H9 (cell line): ENCODE results near the gene EIF5A. TPM values are rescaled to one million over a fixed set of nuclear protein-coding genes. Genes with fewer than 3 reads are reported as not detected.
A peak's percentile ranks its signal among the peaks of the same experiment; 100 is the strongest.

Experiments
- DNase-seq: peaks from one replicate; pipeline ENCODE4 v3.0.0-alpha.2; 2017
- H2AFZ ChIP-seq: one replicate; pipeline ENCODE4 v1.6.1; 2013; ENCODE audit warnings: mild to moderate bottlenecking, low read length, control low read depth, moderate library complexity
- H2AK5ac ChIP-seq: 2 replicates; pipeline ENCODE4 v1.6.1; 2013; ENCODE audit warnings: low read length, control low read depth, mixed read lengths; ENCODE audit not compliant: insufficient read length
- H2BK120ac ChIP-seq: one replicate; pipeline ENCODE4 v1.6.1; 2013; ENCODE audit warnings: low read depth, mild to moderate bottlenecking, low read length, control low read depth, inconsistent platforms; ENCODE audit not compliant: poor library complexity, severe bottlenecking
- H2BK12ac ChIP-seq: 2 replicates; pipeline ENCODE4 v1.6.1; 2013; ENCODE audit warnings: low read length, control low read depth, mixed read lengths, low read depth; ENCODE audit not compliant: insufficient read length
- H2BK15ac ChIP-seq: 2 replicates; pipeline ENCODE4 v1.6.1; 2013; ENCODE audit warnings: low read depth, low read length, control low read depth
- H2BK20ac ChIP-seq: one replicate; pipeline ENCODE4 v1.6.1; 2013; ENCODE audit warnings: low read depth, mild to moderate bottlenecking, low read length, control low read depth, inconsistent platforms; ENCODE audit not compliant: poor library complexity, severe bottlenecking
- H2BK5ac ChIP-seq: 2 replicates; pipeline ENCODE4 v1.6.1; 2013; ENCODE audit warnings: low read length, control low read depth, mixed read lengths; ENCODE audit not compliant: insufficient read length
- H3K14ac ChIP-seq: 2 replicates; pipeline ENCODE4 v1.6.1; 2013; ENCODE audit warnings: low read length, control low read depth; ENCODE audit not compliant: insufficient read depth
- H3K18ac ChIP-seq: 2 replicates; pipeline ENCODE4 v1.6.1; 2013; ENCODE audit warnings: low read depth, mild to moderate bottlenecking, mixed read lengths, low read length, control low read depth; ENCODE audit not compliant: insufficient read length
- H3K23ac ChIP-seq: 2 replicates; pipeline ENCODE4 v1.6.1; 2013; ENCODE audit warnings: low read length, control low read depth, mixed read lengths, low read depth; ENCODE audit not compliant: insufficient read length
- H3K23me2 ChIP-seq: 2 replicates; pipeline ENCODE4 v1.6.1; 2013; ENCODE audit warnings: low read depth, mild to moderate bottlenecking, mixed read lengths, low read length, control low read depth; ENCODE audit not compliant: insufficient read length, poor library complexity, severe bottlenecking
- H3K27ac ChIP-seq: 2 replicates; pipeline ENCODE4 v1.5.1; 2013; ENCODE audit warnings: low read length, control low read depth, mixed read lengths, low read depth; ENCODE audit not compliant: insufficient read length
- H3K27me3 ChIP-seq: 2 replicates; pipeline ENCODE4 v1.6.1; 2013; ENCODE audit warnings: low read length, control low read depth, inconsistent platforms; ENCODE audit not compliant: insufficient read depth
- H3K4ac ChIP-seq: 2 replicates; pipeline ENCODE4 v1.6.1; 2013; ENCODE audit warnings: low read depth, mild to moderate bottlenecking, control low read depth, inconsistent platforms, low read length, moderate library complexity
- H3K4me1 ChIP-seq: 2 replicates; pipeline ENCODE4 v1.6.1; 2013; ENCODE audit warnings: low read length, control low read depth, inconsistent platforms; ENCODE audit not compliant: insufficient read depth
- H3K4me2 ChIP-seq: 2 replicates; pipeline ENCODE4 v1.6.1; 2013; ENCODE audit warnings: low read length, control low read depth, mixed read lengths; ENCODE audit not compliant: insufficient read length, insufficient read depth
- H3K56ac ChIP-seq: 2 replicates; pipeline ENCODE4 v1.6.1; 2013; ENCODE audit warnings: low read depth, mild to moderate bottlenecking, mixed read lengths, low read length, control low read depth; ENCODE audit not compliant: insufficient read length
- H3K79me1 ChIP-seq: 2 replicates; pipeline ENCODE4 v1.6.1; 2013; ENCODE audit warnings: low read depth, mild to moderate bottlenecking, moderate library complexity, low read length, control low read depth, inconsistent platforms; ENCODE audit not compliant: insufficient read depth, poor library complexity, severe bottlenecking
- H3K79me2 ChIP-seq: 2 replicates; pipeline ENCODE4 v1.6.1; 2013; ENCODE audit warnings: low read length, control low read depth, inconsistent platforms; ENCODE audit not compliant: insufficient read depth
- H3K9ac ChIP-seq: 2 replicates; pipeline ENCODE4 v1.6.1; 2013; ENCODE audit warnings: low read length, control low read depth, mixed read lengths; ENCODE audit not compliant: insufficient read length; ENCODE audit errors: extremely low read depth
- H3K9me3 ChIP-seq: one replicate; pipeline ENCODE4 v1.6.1; 2013; ENCODE audit warnings: low read depth, low read length, inconsistent platforms; ENCODE audit not compliant: control insufficient read depth
- H3T11ph ChIP-seq: one replicate; pipeline ENCODE4 v1.6.1; 2013; ENCODE audit warnings: mild to moderate bottlenecking, low read length, control low read depth, inconsistent platforms
- H4K20me1 ChIP-seq: one replicate; pipeline ENCODE4 v1.6.1; 2013; ENCODE audit not compliant: control insufficient read depth, insufficient read length, insufficient read depth
- H4K5ac ChIP-seq: 2 replicates; pipeline ENCODE4 v1.6.1; 2013; ENCODE audit warnings: low read depth, mild to moderate bottlenecking, mixed read lengths, low read length, control low read depth; ENCODE audit not compliant: insufficient read length
- H4K8ac ChIP-seq: replicated peaks from 2 replicates; pipeline ENCODE4 v1.6.1; 2013; ENCODE audit warnings: low read length, control low read depth, mixed read lengths, low read depth; ENCODE audit not compliant: insufficient read length
- H4K91ac ChIP-seq: 2 replicates; pipeline ENCODE4 v1.6.1; 2013; ENCODE audit warnings: low read depth, mild to moderate bottlenecking, moderate library complexity, mixed read lengths, low read length, control low read depth; ENCODE audit not compliant: insufficient read length
- H3K27ac Mint-ChIP-seq, 3 experiments: 2 replicates in 2 of 3; 3 replicates in 1 of 3; pipeline ENCODE4 v1.8.0; 2020 to 2021; ENCODE audit warnings: mixed read lengths in 3 of 3, mild to moderate bottlenecking in 1 of 3, moderate library complexity in 1 of 3
- H3K27me3 Mint-ChIP-seq: 2 replicates; pipeline ENCODE4 v1.8.0; 2021; ENCODE audit warnings: low read depth, mild to moderate bottlenecking, moderate library complexity, mixed read lengths
- H3K36me3 Mint-ChIP-seq, 3 experiments: 2 replicates in 2 of 3; 3 replicates in 1 of 3; pipeline ENCODE4 v1.8.0; 2020 to 2021; ENCODE audit warnings: low read depth in 3 of 3, mixed read lengths in 3 of 3; ENCODE audit not compliant: insufficient read depth in 1 of 3
- H3K4me1 Mint-ChIP-seq, 2 experiments: 2 replicates each; pipeline ENCODE4 v1.8.0; 2020; ENCODE audit warnings: mixed read lengths in 2 of 2
- H3K4me3 Mint-ChIP-seq, 2 experiments: 2 replicates in 1 of 2; 3 replicates in 1 of 2; pipeline ENCODE4 v1.8.0; 2020 to 2021; ENCODE audit warnings: mild to moderate bottlenecking in 2 of 2, mixed read lengths in 2 of 2, moderate library complexity in 1 of 2
- H3K9me3 Mint-ChIP-seq, 2 experiments: 2 replicates in 1 of 2; 3 replicates in 1 of 2; pipeline ENCODE4 v1.8.0; 2020; ENCODE audit warnings: mild to moderate bottlenecking in 2 of 2, mixed read lengths in 2 of 2, moderate library complexity in 1 of 2
- WGBS: extraction: QIAGEN DNeasy Blood & Tissue Kit; methylation state at CpG from one replicate; pipeline ENCODE4 v1.1.7; 2013; ENCODE audit warnings: missing lambda C conversion rate, low lambda C conversion rate, mixed read lengths; ENCODE audit not compliant: insufficient read length; ENCODE audit errors: extremely low coverage; 5-methylcytosine and 5-hydroxymethylcytosine counted together
- total RNA-seq: library from RNA; stranded (reverse); gene quantifications from 2 replicates; pipeline ENCODE4 v1.2.1, GENCODE V29; 2021
- TF ChIP-seq, protein P1 (sequence below): fragments of 200-600 bp; sonication (generic); conservative IDR thresholded peaks from 3 replicates; pipeline ENCODE4 v1.8.0; 2021; ENCODE audit warnings: antibody characterized with exemption, mild to moderate bottlenecking

The EIF5A gene
- total RNA-seq, 1 experiment from 2014 or later: 978 TPM

DNA sequence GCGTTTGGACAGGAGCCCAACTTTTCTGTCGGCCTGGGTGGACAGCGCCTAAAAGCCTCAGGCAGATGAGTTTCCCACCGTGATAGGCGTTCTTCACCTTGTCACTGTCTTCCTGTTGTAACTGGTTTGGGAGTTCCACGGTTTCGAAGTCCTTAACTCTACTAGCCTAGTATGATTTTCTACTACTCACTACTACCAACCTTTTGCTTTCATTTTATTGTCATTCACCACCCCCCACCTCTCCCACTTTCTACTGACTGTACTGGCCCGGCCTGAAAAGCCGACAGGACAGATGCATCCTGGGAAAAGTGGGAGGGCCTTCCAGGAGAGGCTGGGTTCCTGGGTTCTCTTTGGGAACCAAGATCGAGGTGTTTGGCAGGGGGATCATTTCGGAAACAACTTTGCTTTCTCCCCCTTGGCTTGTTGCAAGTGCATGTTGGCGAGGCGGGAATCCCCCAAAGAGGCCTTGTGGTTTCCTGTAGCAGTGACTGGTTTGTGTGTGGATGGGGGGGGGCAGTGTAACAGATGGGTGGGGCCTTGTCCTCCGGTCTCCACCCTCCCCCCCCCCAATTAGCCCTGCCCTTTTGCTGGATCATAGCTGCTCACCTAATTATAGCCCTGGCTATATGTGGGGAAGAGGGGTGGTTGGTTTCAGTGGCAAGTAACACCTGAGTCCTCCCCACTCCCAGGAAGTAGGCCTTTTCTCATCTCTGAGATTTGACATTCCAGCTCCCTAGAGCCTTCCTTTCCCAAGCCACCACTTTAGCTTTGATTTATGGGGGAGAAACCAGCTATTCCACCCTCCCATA is 1.4 kb downstream of the EIF5A start:
- WGBS: no CpG with 5 or more reads among the region's 14 CpGs
- H3K27ac Mint-ChIP-seq: peak overlapping the region; percentile 95 to 97 (median 96)
- TF ChIP-seq, protein P1, sequence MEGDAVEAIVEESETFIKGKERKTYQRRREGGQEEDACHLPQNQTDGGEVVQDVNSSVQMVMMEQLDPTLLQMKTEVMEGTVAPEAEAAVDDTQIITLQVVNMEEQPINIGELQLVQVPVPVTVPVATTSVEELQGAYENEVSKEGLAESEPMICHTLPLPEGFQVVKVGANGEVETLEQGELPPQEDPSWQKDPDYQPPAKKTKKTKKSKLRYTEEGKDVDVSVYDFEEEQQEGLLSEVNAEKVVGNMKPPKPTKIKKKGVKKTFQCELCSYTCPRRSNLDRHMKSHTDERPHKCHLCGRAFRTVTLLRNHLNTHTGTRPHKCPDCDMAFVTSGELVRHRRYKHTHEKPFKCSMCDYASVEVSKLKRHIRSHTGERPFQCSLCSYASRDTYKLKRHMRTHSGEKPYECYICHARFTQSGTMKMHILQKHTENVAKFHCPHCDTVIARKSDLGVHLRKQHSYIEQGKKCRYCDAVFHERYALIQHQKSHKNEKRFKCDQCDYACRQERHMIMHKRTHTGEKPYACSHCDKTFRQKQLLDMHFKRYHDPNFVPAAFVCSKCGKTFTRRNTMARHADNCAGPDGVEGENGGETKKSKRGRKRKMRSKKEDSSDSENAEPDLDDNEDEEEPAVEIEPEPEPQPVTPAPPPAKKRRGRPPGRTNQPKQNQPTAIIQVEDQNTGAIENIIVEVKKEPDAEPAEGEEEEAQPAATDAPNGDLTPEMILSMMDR: no peak
- Histone ChIP-seq H3K23me2 (peaks cover 9% of the 10 kb centered on the region), H3K18ac (peak overlapping the region; percentile 77), H4K5ac (no peak overlapping the region), H3T11ph (no peak overlapping the region), H3K9ac (peak overlapping the region; percentile 84), H2AK5ac (no peak overlapping the region), H2AFZ (no peak overlapping the region), H3K79me1 (no peaks in the 10 kb centered on the region), H3K9me3 (no peaks in the 10 kb centered on the region), H3K14ac (peak overlapping the region; percentile 78), H2BK120ac (no peak overlapping the region), H4K20me1 (no peaks in the 10 kb centered on the region), H3K79me2 (peaks cover 21% of the 10 kb centered on the region), H4K91ac (peak overlapping the region; percentile 65), H2BK12ac (no peak overlapping the region), H2BK5ac (no peak overlapping the region), H2BK15ac (no peak overlapping the region; the same call in 1 of the 2 replicates), H3K4me1 (peaks cover 2% of the 10 kb centered on the region; the same call in 1 of the 2 replicates), H2BK20ac (no peak overlapping the region), H3K23ac (no peak overlapping the region), H3K27me3 (no peaks in the 10 kb centered on the region), H3K4me2 (peak overlapping the region; percentile 81), H3K56ac (no peak overlapping the region), H4K8ac (no peak overlapping the region), H3K4ac (peak overlapping the region; percentile 51; the same call in 1 of the 2 replicates), H3K27ac (peak overlapping the region; percentile 72)
- peak overlapping the region; percentile 93 to 94 for H3K4me3 Mint-ChIP-seq
- peaks cover 0 to 6% of the 10 kb centered on the region in 2 experiments; a peak in 1 of 5 replicates for H3K9me3 Mint-ChIP-seq
- DNase-seq: peak; percentile 87
- H3K27me3 Mint-ChIP-seq: no peaks in the 10 kb centered on the region; the same call in none of the 2 replicates
- peaks cover 47 to 57% (median 48%) of the 10 kb centered on the region in 3 experiments for H3K36me3 Mint-ChIP-seq
- peaks cover 27 to 35% of the 10 kb centered on the region in 2 experiments for H3K4me1 Mint-ChIP-seq
